Adipose tissue (tissue), 3 donors: ENCODE measurements around the gene CNST. TPM values are rescaled to one million over a fixed set of nuclear protein-coding genes. Genes with fewer than 3 reads are reported as not detected.
"Not testable (repeated sequence)": the region's sequence is repeated elsewhere in the genome, so short reads cannot be mapped to it uniquely, and the experiment has no call there.

ENCODE experiments used
- H3K27ac ChIP-seq: one replicate; pipeline ENCODE4 v1.5.1; 2013; ENCODE audit warnings: low read depth, low read length
- WGBS, 3 donors: extraction: QIAGEN DNeasy Blood & Tissue Kit; methylation state at CpG; one replicate each; pipeline ENCODE4 v1.1.7; 2013; 5-methylcytosine and 5-hydroxymethylcytosine counted together
- polyA plus RNA-seq, 3 donors: library from polyadenylated mRNA; stranded (reverse); fragments of 200-250 nt; gene quantifications; one replicate each; pipeline ENCODE4 v1.2.3, GENCODE V29; 2013
- donor health status: healthy with polysubstance abuse.
- donor health status: Bipolar disorder and iron deficiency.
- donor health status: healthy.

The CNST gene
- polyA plus RNA-seq, 3 donors = 4.7 to 8.1 (median 5.2) TPM

DNA sequence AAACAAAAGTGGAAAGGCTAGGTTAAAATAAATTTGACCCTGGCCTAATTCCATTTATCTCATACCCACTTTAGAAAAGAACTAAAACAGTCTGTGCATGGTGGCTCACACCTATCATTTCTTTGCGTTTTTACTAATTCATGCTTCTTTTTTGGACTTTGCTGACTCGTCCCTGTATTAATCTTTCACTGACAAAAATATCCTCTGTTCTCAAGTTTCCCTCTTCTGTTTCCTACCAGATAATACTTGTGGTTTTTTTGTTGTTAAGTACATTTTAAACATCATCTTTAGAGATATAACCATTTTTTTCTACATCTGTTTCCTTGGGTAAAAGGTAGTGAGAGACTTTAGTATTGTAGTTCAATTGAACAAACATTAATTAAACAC, 11.5 kb downstream of the CNST start:
- no peak overlapping the region for H3K27ac ChIP-seq
- 28 to 50% (median 43%) methylated on average over 2 of the region's 2 CpGs for WGBS, 3 donors

DNA sequence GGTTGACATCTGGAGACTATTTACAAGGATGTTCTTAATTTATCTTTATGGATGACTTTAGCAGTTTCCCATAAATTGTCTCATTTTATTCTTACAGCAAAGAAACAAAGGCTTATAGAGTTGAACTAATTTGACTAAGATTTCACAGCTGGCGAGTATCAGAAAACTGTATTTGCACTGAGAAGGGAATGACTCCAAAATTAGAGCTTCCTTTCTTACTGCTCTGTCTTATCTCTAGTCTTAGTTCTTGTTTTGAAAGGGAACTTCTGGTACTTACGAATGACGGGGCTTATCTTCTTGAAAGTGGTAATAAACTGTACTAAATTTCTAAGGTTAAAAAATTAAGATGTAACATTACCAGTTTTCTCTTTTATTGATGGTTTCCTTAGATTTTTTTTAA, 13.6 kb downstream of the CNST start:
- 11 to 28% (median 12%) methylated on average over 3 of the region's 3 CpGs for WGBS, 3 donors
- H3K27ac ChIP-seq = no peak overlapping the region

DNA sequence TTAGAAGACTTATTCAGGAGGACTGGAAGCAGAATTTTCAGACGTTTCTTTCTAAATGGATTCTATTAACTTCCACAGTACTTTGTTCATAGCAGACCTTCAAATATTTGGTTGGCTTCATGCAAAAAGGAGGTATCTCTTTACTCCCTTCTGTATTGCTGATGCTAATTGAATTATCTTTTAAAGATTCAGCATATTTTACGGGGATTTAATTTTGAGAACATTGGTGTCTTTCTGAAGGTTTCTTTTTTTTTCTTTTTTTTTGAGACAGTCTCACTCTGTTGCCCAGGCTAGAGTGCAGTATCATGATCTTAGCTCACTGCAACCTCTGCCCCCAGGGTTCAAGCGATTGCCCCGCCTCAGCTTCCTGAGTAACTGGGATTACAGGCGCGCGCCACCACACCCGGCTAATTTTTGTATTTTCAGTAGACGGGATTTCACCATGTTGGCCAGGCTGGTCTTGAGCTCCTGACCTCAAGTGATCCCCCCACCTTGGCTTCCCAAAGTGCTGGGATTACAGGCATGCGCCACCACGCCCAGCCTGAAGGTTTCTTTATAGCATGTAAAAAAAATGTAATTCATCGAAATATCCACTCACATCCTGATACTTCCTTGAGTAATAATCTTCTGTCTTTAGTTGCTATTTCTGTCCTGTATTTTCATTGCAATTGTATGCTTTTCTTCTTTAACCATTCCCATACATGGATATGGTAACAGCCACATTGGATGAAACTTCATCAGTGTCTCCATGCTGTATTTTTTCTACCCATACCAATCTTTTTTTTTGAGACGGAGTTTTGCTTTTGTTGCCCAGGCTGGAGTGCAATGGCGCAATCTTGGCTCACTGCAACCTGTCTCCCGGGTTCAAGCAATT, 14.5 kb downstream of the CNST start:
- H3K27ac ChIP-seq = no peak overlapping the region
- 81 to 92% (median 83%) methylated on average over 15 of the region's 15 CpGs for WGBS, 3 donors

DNA sequence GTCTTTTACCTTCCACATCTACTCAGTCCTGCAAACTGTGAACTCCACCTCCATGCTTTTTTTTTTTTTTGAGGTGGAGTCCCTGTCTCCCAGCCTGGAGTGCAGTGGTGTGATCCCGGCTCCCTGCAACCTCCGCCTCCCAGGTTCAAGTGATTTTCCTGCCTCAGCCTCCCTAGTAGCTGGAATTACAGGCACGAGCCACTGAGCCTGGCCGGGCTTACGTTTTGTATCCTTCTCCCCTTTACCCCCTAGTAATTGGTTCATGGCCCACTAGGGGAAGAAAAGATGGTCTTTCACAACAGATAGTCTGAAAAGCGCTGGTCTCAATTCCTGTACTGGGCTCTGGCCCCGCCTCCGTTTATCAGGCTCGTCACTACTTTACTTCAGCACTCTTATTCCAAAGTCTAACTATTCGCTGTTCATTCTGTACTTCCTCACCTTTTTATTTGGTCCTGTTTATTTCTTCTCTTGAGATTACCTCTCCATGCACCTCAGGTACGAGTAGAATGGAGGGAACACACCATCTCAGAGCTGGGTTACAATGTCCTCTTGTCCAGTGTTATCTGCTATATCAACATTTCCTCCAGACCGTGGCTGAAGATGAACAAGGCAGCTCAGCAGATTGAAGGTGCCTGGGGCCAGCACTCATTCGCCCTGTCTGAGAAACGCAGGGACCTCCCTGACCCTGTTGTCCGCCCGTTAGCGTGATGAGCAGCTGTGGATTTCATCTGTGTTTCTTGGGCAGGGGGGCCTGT, 16.2 kb downstream of the CNST start:
- no peak overlapping the region for H3K27ac ChIP-seq
- WGBS, 3 donors = 56 to 73% (median 68%) methylated on average over 17 of the region's 17 CpGs

DNA sequence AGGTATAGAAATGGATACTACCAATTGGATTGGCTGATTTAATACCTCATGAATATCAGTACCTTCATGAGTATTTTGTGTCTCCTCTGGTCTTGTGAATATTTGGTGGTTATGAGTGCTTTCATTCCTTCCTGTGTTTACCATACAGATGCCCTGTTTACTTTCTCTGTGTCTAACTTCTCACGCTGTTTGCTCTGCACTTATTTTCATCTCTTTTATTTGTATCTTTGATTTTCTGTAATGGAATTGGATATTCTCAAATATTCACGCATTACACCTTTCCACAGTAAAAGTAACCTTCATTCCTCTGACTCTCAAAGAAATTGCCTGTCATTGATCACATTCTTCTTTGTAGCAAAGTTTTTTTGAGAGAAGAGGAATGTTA, 16.8 kb downstream of the CNST start:
- WGBS, 3 donors = 38 to 97% (median 92%) methylated on average over 2 of the region's 2 CpGs
- H3K27ac ChIP-seq = no peak overlapping the region

DNA sequence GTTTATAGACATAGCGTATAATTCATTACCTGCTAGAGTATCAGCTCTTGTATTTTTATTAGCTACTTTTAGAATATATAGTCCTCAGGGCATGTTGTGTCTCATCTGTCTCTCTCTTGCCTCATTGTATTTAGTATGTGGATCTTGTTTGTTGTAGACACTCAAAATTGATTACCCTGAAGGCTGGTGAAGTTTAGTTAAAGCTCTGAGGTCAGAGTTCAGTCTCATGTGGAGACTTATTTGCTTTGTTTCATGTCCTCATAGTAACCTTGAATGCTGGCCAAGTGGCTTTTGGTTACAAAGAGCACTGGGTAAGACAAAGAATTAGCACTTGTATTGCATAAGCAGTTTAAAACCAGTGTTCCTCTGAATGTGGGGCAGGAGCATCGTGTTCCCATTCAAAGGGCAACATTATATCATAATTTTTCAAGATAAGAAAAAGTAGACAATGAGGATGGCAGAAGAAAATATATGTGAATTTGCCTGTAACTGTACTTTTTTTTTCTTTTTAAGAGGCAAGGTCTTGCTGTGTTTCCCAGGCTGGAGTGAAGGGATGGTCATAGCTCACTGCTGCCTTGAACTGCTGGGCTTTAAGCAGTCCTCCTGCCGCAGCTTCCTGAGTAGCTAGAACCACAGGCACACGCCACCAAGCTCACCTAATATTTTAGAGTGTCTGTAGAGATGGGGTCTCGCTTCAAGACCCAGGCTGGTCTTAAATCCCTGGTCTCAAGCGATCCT, 17.4 kb downstream of the CNST start:
- H3K27ac ChIP-seq = no peak overlapping the region
- 54 to 74% (median 73%) methylated on average over 6 of the region's 6 CpGs for WGBS, 3 donors

DNA sequence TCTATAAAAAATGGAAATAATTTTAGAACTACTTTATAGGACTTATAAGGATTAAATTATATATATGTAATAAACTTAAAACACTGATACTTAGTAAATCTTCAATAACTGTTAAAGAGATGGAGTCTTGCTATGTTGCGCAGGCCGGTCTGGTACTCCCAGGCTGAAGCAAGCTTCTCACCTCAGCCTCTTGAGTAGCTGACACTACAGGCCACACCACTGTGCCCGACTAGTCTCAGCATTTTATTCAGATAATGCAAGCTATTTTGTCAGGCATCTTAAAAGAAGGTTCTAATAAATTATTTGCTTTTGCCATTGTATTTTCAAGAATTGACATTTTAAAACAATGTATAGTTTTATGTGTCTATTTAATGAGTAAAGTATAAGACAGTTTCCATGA, 20.8 kb downstream of the CNST start:
- H3K27ac ChIP-seq = no peak overlapping the region
- WGBS, 3 donors = 78 to 83% (median 82%) methylated on average over 3 of the region's 3 CpGs

DNA sequence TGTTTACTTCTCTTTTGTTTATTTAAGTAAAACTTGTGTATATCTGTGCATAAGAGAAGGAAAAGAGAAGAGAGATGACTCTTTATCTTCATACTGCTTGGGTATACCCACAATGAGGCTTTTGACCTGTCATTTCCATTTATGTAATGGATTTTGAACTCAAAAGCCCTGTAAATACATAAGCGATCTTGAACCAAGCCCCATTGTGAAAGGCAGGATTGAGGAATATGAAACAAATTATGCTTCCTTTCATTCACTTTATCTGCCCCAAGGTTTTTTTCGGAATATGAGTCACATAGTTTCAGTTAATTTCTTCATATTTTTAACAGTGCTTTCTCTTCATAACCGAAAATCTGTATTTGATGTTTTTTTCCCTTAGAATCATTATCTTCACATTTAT, 21.4 kb downstream of the CNST start:
- H3K27ac ChIP-seq = no peak overlapping the region
- 26 to 61% (median 31%) methylated on average over 3 of the region's 3 CpGs for WGBS, 3 donors

DNA sequence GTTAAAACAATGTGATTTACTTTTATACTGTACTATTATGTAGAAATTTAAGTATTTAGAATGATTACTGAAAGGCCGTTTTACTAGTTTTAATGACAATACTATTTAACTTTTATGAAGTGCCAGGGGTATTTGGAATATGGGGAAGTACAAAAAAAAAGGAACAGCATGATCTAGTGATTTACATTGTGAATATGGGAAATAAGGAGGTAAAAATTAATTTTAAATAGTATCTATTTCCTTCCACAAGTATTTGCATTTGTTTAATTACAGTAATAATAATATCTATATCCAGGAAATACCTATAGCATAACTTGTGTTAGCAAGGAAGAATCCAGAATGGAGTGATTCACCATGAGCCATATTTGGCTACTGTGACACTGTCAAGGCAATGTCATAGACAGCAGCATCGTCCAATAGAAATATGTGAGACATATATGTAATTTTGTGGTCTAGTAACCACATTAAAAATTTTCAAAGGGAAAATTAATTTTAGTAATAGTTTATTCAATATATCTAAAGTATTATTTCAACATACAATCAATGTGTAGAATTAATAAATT, 22.0 kb downstream of the CNST start:
- WGBS, 3 donors = 64 to 76% (median 68%) methylated on average over 2 of the region's 2 CpGs
- H3K27ac ChIP-seq = no peak overlapping the region

DNA sequence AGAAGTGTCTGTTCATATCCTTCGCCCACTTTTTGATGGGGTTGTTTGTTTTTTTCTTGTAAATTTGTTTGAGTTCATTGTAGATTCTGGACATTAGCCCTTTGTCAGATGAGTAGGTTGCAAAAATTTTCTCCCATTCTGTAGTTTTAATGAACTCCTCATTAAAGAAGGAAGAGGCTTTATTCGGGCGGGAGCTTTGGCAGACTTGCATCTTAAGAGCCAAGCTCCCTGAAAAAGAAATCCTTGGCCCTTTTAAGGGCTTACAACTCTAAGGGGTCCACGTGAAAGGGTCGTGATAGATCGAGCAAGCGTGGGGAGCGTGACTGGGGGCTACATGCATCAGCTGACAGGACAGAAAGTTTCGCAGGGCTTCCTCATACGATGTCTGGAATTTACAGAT, 23.7 kb downstream of the CNST start:
- H3K27ac ChIP-seq = not testable (repeated sequence)
- WGBS, 3 donors = 95 to 98% (median 96%) methylated on average over 9 of the region's 10 CpGs

DNA sequence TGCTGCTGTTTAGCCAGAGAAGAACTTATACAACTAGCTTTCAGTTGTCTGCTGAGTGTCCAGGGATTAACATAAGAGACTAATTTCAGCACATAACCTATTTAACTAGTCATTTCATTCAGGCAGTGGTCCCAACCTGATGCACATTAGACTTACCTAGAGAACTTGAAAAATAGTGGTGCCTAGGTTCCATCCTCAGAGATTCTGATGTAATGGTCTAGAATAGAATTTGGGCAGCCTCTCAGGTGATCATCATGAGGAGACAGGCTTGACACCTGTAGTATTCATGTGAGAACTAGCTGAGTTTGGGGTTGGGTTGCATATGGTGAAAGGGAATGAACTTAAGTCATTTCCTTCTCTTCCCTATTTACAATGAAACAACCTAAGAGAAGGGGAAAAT, 24.8 kb downstream of the CNST start:
- no peak overlapping the region for H3K27ac ChIP-seq

DNA sequence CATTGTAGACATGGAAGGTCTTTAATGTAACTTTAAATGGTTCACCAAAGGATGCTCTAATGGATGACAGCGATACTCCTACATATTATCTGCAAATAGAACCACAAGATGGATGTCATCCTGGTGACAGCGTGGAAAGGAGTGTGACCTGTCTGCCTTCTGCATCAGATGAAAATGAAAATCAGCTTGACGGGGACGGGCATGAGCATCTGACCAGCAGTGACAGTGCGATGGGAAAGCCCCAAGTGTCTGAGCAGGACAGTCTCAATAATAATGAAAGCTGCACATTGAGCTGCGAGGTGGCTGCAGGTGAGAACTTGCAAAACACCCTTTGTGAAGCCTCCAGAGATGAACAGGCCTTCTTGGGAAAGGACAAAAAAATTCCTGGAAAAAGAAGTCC, 25.2 kb downstream of the CNST start:
- WGBS, 3 donors = 92 to 97% (median 95%) methylated on average over 6 of the region's 6 CpGs
- no peak overlapping the region for H3K27ac ChIP-seq

DNA sequence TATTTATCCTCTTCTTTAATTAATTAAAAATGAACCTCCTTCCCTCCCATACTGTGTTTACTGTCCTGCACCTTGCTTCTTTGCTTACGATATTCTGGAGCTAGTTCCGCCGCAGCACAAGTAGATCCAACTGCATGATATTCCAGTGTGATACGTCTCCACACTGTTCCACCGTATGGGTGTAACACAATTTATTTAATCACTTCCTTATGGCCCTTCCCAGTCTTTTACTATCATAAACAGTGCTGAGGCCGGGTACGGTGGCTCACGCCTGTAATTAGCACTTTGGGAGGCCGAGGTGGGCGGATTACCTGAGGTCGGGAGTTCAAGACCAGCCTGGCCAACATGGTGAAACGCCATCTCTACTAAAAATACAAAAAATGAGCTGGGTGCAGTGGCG, 25.7 kb downstream of the CNST start:
- no peak overlapping the region for H3K27ac ChIP-seq
- 87 to 93% (median 92%) methylated on average over 13 of the region's 13 CpGs for WGBS, 3 donors

DNA sequence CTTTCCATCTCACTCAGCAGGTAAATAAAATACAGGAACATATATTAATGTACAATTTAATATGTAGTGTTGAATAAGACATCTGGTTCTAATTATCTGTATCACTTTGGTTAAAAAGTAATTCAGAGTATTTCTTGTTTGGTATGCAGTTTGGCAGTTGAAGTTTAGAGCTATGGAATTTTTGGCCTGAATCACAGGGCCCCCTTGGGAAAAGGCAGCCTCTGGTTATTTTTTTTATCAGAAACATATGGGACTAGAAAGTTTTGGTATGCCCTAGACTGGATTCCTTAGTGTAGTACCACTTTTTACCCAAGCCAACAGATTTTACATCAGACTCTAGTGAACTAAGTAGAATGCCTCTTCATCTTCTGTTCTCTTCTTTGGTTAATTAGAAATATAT, 26.4 kb downstream of the CNST start:
- no peak overlapping the region for H3K27ac ChIP-seq

DNA sequence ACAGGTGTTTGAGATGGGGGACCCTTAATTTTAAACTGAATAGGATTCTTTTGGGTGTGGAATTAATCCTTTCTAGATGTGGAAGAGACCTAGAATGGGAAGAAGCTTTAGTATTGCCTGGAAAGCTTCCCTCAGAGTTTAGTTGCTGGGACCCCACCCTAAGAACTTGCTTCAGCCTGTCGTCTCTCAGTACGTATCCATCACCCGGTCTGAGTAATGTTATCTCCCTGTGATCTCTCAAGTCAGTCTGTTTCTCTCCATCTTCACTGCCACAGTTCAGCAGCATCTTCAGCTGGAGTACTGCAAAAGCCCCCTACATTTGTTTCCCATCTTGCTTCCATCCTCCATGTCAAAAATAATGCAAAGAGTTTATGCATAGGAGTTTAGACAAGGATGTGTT, 28.9 kb downstream of the CNST start:
- WGBS, 3 donors = 77 to 92% (median 85%) methylated on average over 3 of the region's 3 CpGs
- no peak overlapping the region for H3K27ac ChIP-seq

DNA sequence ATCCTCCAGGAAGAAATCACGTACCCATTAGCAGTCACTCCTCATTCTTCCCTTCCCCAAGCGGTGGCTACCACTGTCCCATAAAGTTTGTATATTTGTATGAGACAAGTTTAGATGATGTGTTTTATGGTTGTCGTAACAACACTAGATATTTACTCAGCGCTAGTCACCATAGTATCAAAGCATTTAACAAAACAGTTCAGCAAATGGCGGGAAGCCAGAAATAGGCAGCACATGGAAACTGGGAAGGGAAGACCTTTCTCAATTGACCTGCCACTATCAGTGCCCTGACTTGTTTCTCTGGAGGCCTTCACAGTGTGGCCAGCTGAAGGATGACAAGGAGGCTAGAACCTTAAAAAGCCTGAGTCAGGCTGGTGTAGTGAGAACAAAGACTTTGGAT, 31.1 kb downstream of the CNST start:
- WGBS, 3 donors = 58 to 77% (median 60%) methylated on average over 5 of the region's 5 CpGs
- no peak overlapping the region for H3K27ac ChIP-seq

DNA sequence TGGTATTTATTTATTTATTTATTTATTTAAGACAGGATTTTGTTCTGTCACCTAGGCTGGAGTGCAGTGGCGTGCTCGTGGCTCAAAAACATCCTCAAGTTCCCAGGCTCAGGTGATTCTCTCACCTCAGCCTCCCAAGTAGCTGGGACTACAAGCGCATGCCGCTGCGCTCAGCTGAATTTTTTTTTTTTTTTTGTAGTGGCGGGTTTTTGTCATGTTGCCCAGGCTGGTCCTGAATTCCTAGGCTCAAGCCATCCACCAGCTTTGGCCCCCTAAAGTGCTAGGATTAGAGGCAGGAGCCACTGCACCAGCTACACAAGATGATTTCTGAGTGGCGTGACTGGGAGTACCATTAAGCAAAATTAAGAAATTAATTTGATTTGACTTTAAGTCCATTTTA, 31.7 kb downstream of the CNST start:
- H3K27ac ChIP-seq = no peak overlapping the region
- WGBS, 3 donors = 96 to 99% (median 98%) methylated on average over 7 of the region's 7 CpGs

DNA sequence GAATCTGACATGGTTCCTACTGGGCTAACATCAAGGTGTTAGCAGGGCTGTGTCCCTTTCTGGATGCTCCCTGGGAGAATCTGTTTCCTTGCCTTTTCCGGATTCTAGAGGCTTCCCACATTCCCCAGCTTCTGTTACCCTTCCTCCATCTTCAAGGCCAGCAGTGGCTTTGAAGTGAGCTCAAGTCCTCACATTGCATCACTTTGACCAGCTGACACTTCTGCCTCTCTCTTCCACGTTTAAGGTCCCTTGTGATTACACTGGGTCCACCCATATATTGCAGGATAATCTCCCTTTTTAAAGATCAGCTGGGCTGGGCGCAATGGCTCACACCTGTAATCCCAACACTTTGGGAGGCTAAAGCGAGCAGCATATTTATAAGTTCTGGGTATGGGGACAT, 33.1 kb downstream of the CNST start:
- WGBS, 3 donors = 71 to 75% (median 73%) methylated on average over 4 of the region's 4 CpGs
- H3K27ac ChIP-seq = no peak overlapping the region

DNA sequence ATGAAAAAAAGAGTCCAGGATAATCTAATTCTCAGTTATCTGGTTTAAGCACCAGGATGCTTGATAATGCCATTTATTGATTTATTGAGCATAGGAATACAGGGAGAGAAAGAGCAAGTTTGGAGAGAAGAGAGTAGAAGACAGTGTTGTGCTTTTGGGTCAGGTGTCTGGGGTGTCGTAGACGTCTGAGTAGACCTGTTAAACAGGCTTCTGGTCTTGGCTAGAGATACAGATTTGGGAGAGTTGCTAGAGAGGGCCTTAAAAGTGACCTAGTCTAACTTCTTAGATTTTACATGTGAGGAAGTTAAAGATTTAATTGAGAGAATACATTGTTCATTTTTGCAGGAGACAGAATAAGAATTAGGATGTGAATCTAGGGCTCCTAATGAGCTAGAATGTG, 34.3 kb downstream of the CNST start:
- WGBS, 3 donors = 50 to 94% (median 87%) methylated on average over 2 of the region's 2 CpGs

More for the DNA sequence above, 34.3 kb downstream of the CNST start:
- H3K27ac ChIP-seq = no peak overlapping the region
